AG04450 (cell line): Measurements from ENCODE around the gene BMP5. TPM values are rescaled to one million over a fixed set of nuclear protein-coding genes. Genes with fewer than 3 reads are reported as not detected.

ENCODE experiments used
- CTCF ChIA-PET: fragments of 300-600, 350-600 bp; formaldehyde crosslinking; extraction: SDS; loops from one replicate; lab custom pipeline; 2022; ENCODE audit warnings: antibody characterized with exemption, inconsistent platforms; lab: Charles Lee
- POLR2A ChIA-PET: fragments of 350-600 bp; formaldehyde crosslinking; extraction: SDS; loops from one replicate; lab custom pipeline; 2021; ENCODE audit warnings: antibody characterized with exemption, inconsistent platforms; lab: Yijun Ruan, JAX
- DNase-seq: peaks from one replicate; pipeline ENCODE4 v3.0.0-alpha.2; 2011; ENCODE audit warnings: low read depth, low spot score
- H3K27ac ChIP-seq: one replicate; pipeline ENCODE4 v1.5.1; 2012; ENCODE audit warnings: low read depth, low read length, control low read depth
- H3K27me3 ChIP-seq: one replicate; pipeline ENCODE4 v1.6.0; 2012; ENCODE audit warnings: low read length; ENCODE audit not compliant: control insufficient read depth, insufficient read depth
- H3K4me3 ChIP-seq: 2 replicates; pipeline ENCODE4 v1.5.1; 2011; ENCODE audit warnings: mild to moderate bottlenecking, low read depth, low read length, control low read depth
- H3K9me3 ChIP-seq: 2 replicates; pipeline ENCODE4 v1.5.1; 2012; ENCODE audit warnings: low read length; ENCODE audit not compliant: control insufficient read depth, insufficient read depth
- polyA plus RNA-seq: library from polyadenylated mRNA; depleted of rRNA; stranded (reverse); fragments of >200 nt; gene quantifications from 2 replicates; pipeline ENCODE4 v1.2.3, GENCODE V29; 2011
- TF ChIP-seq, protein P1 (sequence below): IDR thresholded peaks from 2 replicates; pipeline ENCODE4 v1.5.1; 2011; ENCODE audit warnings: low read depth, low read length, control low read depth, inconsistent platforms

Gene BMP5
- polyA plus RNA-seq, 1 experiment = 0.63 TPM

DNA sequence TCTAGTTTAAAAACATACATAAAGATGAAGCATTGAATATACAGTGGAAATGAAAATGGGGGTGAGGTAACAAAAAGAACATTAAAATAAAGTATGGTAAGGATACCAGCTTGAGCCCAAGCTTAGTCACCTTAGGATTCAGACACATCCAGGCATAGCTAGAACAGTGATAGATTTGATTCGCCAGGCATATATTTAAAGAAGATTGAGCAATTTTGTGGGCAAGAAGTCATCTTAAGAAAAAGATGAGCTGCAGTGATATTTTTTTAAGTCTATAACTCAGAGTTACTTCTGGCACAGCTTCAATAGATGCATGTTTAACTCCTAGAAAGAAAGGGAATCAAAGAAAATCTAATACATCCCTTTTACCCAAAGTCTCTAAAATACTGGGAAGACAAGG is 97.9 kb downstream of the BMP5 start:
- H3K27ac ChIP-seq = no peak overlapping the region
- DNase-seq = no peak
- no peak overlapping the region for H3K4me3 ChIP-seq
- no peaks in the 10 kb centered on the region for H3K9me3 ChIP-seq
- TF ChIP-seq, protein P1, sequence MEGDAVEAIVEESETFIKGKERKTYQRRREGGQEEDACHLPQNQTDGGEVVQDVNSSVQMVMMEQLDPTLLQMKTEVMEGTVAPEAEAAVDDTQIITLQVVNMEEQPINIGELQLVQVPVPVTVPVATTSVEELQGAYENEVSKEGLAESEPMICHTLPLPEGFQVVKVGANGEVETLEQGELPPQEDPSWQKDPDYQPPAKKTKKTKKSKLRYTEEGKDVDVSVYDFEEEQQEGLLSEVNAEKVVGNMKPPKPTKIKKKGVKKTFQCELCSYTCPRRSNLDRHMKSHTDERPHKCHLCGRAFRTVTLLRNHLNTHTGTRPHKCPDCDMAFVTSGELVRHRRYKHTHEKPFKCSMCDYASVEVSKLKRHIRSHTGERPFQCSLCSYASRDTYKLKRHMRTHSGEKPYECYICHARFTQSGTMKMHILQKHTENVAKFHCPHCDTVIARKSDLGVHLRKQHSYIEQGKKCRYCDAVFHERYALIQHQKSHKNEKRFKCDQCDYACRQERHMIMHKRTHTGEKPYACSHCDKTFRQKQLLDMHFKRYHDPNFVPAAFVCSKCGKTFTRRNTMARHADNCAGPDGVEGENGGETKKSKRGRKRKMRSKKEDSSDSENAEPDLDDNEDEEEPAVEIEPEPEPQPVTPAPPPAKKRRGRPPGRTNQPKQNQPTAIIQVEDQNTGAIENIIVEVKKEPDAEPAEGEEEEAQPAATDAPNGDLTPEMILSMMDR = no peak
- ChIA-PET CTCF (no interaction called here), POLR2A (no interaction called here)
- H3K27me3 ChIP-seq = no peaks in the 10 kb centered on the region

DNA sequence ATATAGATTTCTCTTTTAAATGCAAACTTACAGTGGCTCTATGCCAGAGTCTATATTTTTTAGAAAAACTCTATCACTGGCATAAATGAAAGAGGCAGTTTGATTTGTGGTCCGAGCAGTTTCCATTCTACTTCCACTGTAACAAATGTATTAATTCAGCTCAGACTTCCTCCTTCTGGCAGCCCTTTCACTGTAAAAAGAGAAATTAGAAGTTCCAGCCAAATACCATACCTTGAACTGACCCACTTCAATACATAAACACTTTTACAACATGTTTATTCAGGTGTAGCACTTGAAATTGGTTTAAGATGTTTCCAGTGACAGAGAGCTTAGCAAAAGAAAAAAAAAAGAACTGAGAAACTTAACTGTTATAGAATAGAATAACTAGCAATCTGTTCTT is 99.3 kb downstream of the BMP5 start:
- Histone ChIP-seq H3K4me3 (no peak overlapping the region), H3K27me3 (no peaks in the 10 kb centered on the region), H3K27ac (no peak overlapping the region), H3K9me3 (no peaks in the 10 kb centered on the region)
- ChIA-PET POLR2A (no interaction called here), CTCF (no interaction called here)
- DNase-seq = no peak
- TF ChIP-seq, protein P1 = no peak

DNA sequence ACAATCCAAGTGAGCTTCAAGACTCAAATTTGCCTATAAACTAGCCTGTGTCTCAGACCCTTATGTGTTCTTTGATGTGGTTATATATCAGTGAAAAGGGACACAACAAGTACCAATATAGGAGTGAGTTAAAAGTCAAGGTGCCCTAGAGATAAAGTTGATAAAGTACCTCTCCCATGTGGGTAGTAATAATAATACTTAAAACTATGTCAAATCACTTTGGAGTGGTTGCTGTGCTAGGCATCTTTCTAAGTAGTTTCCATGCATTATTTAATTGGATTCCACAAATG is 100.4 kb downstream of the BMP5 start:
- ChIA-PET CTCF (no interaction called here), POLR2A (no interaction called here)
- TF ChIP-seq, protein P1 = no peak

DNA sequence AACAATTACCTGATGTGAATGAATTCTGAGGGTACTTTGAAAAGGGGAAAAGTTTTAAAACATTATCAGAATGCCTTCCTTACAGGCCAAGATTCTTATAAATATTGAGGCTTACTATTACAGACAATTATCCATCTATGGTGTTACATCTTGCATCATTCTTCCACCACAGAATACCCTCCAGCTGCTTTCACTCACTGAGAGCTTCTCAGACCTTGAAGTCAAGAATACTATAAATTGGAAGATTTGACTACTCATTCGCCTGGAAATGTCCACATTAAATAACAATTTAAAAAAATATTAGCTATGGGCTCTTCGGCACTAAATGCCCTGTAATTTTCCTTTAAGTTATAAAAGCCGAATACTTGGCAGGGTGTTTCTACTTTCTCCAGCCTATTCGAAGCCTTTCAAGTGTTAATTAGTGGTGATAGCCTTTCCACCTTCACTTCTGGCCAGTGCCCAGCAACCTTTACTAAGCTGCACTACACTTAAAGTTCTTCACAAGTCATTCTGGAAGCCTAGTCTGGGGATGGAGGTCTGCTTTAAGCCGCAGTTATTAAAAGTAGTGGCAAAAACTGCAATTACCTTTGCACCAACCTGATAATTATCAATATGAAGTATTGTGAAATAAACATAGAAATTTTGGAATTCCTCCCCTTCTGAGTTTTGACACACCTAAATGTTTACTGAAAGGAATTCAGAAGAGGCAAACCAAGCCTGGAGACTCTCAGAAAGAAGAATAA is 100.9 kb downstream of the BMP5 start:
- H3K4me3 ChIP-seq = no peak overlapping the region
- no peak for DNase-seq
- CTCF ChIA-PET = no interaction called here
- TF ChIP-seq, protein P1 = no peak
- H3K27me3 ChIP-seq = no peaks in the 10 kb centered on the region
- H3K27ac ChIP-seq = no peak overlapping the region
- POLR2A ChIA-PET = no interaction called here
- no peaks in the 10 kb centered on the region for H3K9me3 ChIP-seq

More for the DNA sequence above, 100.4 kb downstream of the BMP5 start:
- no peak overlapping the region for H3K27ac ChIP-seq
- H3K4me3 ChIP-seq = no peak overlapping the region
- no peak for DNase-seq
- H3K27me3 ChIP-seq = no peaks in the 10 kb centered on the region
- no peaks in the 10 kb centered on the region for H3K9me3 ChIP-seq

DNA sequence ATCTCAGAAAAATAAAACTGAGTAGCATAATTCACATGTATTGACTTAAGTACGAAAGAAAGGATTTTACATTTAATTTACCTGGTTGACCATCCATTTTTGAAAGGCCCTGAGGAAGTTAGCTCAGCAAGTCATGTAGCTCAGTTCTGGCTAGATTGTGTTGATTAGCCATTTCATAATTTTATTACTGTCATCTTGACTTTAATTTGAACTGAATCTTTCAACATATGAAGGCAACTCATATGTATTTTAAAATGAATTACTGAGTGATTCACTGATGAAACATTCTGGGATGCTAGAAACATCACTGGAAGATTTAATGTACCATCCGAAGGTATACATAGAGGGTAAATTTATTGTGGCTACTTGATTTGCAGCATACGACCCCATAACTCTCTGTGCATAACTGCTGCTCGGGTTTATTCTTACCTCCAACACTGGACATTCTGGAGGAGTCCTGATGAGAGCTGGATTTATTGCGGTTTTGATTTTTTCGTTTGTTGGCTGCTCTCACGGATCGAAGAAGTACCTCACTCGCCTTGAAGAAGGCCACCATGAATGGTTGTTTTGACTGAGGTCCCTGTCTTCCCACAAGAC is 101.7 kb downstream of the BMP5 start:
- Histone ChIP-seq H3K27me3 (no peaks in the 10 kb centered on the region), H3K9me3 (no peaks in the 10 kb centered on the region), H3K27ac (no peak overlapping the region), H3K4me3 (no peak overlapping the region)
- DNase-seq = no peak
- ChIA-PET CTCF (no interaction called here), POLR2A (no interaction called here)
- TF ChIP-seq, protein P1 = no peak
